CD14-positive monocyte (primary cell): ENCODE data around the gene REC8. TPM values are rescaled to one million over a fixed set of nuclear protein-coding genes. Genes with fewer than 3 reads are reported as not detected.
A peak's percentile ranks its signal among the peaks of the same experiment; 100 is the strongest.

ENCODE experiments used
- DNase-seq, 3 donors: peaks; one replicate each; pipeline ENCODE4 v3.0.0-alpha.2; 2011 to 2022
- H2AFZ ChIP-seq: 2 replicates; pipeline ENCODE4 v1.6.0; 2012; ENCODE audit warnings: mild to moderate bottlenecking, low read depth, low read length, inconsistent platforms; ENCODE audit not compliant: insufficient read depth, poor library complexity, severe bottlenecking
- H3K27ac ChIP-seq, 2 donors: 1 replicate in 1 of 2; 2 replicates in 1 of 2; pipeline ENCODE4 v1.5.1; 2012 to 2013; ENCODE audit warnings: low read length in 2 of 2, control low read depth in 1 of 2, inconsistent platforms in 1 of 2, low read depth in 1 of 2, mild to moderate bottlenecking in 1 of 2
- H3K27me3 ChIP-seq, 2 donors: one replicate each; pipeline versions ENCODE4 v1.6.0 to v1.6.1; 2011 to 2013; ENCODE audit warnings: low read length in 2 of 2; ENCODE audit not compliant: control insufficient read depth in 2 of 2, insufficient read depth in 2 of 2
- H3K36me3 ChIP-seq, 2 donors: replicated peaks in 1 of 2; 1 replicate in 1 of 2; 2 replicates in 1 of 2; pipeline versions ENCODE4 v1.5.1 to v1.6.1; 2012 to 2013; ENCODE audit warnings: low read length in 2 of 2, control low read depth in 1 of 2, inconsistent platforms in 1 of 2, mild to moderate bottlenecking in 1 of 2; ENCODE audit not compliant: insufficient read depth in 2 of 2, control insufficient read depth in 1 of 2
- H3K4me1 ChIP-seq, 2 donors: 1 replicate in 1 of 2; 2 replicates in 1 of 2; pipeline versions ENCODE4 v1.5.1 to v1.6.1; 2012 to 2013; ENCODE audit warnings: low read length in 2 of 2, control low read depth in 1 of 2, inconsistent platforms in 1 of 2, mild to moderate bottlenecking in 1 of 2, moderate library complexity in 1 of 2; ENCODE audit not compliant: insufficient read depth in 2 of 2, control insufficient read depth in 1 of 2
- H3K4me2 ChIP-seq: replicated peaks from 2 replicates; pipeline ENCODE3; 2012; ENCODE audit warnings: low read length, moderate library complexity, mild to moderate bottlenecking; ENCODE audit not compliant: poor library complexity, severe bottlenecking; ENCODE audit errors: extremely low read depth
- H3K4me3 ChIP-seq, 3 experiments: fragments of 200-600 bp in 1 of 3; sonication (generic) in 1 of 3; replicated peaks in 1 of 3; 1 replicate in 2 of 3; 2 replicates in 1 of 3; pipeline ENCODE4 v1.5.1; 2011 to 2013; ENCODE audit warnings: low read length in 3 of 3, mild to moderate bottlenecking in 3 of 3, control low read depth in 2 of 3, low read depth in 2 of 3, inconsistent platforms in 1 of 3, moderate library complexity in 1 of 3
- H3K79me2 ChIP-seq: 2 replicates; pipeline ENCODE4 v1.6.0; 2012; ENCODE audit warnings: mild to moderate bottlenecking, control low read depth, inconsistent platforms, low read length, moderate library complexity; ENCODE audit not compliant: insufficient read depth
- H3K9ac ChIP-seq: 2 replicates; pipeline ENCODE4 v1.6.0; 2017; ENCODE audit warnings: low read length, mild to moderate bottlenecking; ENCODE audit not compliant: insufficient read depth, poor library complexity, severe bottlenecking
- H3K9me3 ChIP-seq, 2 donors: replicated peaks in 1 of 2; 1 replicate in 1 of 2; 2 replicates in 1 of 2; pipeline versions ENCODE4 v1.5.1 to v1.6.1; 2012 to 2013; ENCODE audit warnings: low read length in 2 of 2, control low read depth in 1 of 2; ENCODE audit not compliant: control insufficient read depth in 1 of 2, insufficient read depth in 1 of 2
- H4K20me1 ChIP-seq: 2 replicates; pipeline ENCODE4 v1.6.0; 2012; ENCODE audit warnings: mild to moderate bottlenecking, low read length, control low read depth, moderate library complexity; ENCODE audit not compliant: insufficient read depth
- H3K27ac Mint-ChIP-seq, 7 donors: one replicate each; pipeline ENCODE4 v1.8.0; 2020; ENCODE audit warnings: mild to moderate bottlenecking in 7 of 7, mixed read lengths in 7 of 7, moderate library complexity in 6 of 7, inconsistent platforms in 2 of 7
- H3K27me3 Mint-ChIP-seq, 3 donors: one replicate each; pipeline ENCODE4 v1.8.0; 2021 to 2022; ENCODE audit warnings: low read depth in 3 of 3, mild to moderate bottlenecking in 3 of 3, mixed read lengths in 3 of 3, moderate library complexity in 3 of 3, inconsistent platforms in 1 of 3
- H3K36me3 Mint-ChIP-seq, 2 donors: one replicate each; pipeline ENCODE4 v1.8.0; 2020; ENCODE audit warnings: mixed read lengths in 2 of 2, inconsistent platforms in 1 of 2, mild to moderate bottlenecking in 1 of 2
- H3K4me1 Mint-ChIP-seq: one replicate; pipeline ENCODE4 v1.8.0; 2020; ENCODE audit warnings: mild to moderate bottlenecking, mixed read lengths
- H3K4me3 Mint-ChIP-seq, 2 donors: one replicate each; pipeline ENCODE4 v1.8.0; 2020; ENCODE audit warnings: mild to moderate bottlenecking in 2 of 2, mixed read lengths in 2 of 2, moderate library complexity in 1 of 2
- H3K9me3 Mint-ChIP-seq, 7 donors: one replicate each; pipeline ENCODE4 v1.8.0; 2020 to 2022; ENCODE audit warnings: mixed read lengths in 7 of 7, mild to moderate bottlenecking in 6 of 7, moderate library complexity in 6 of 7, inconsistent platforms in 2 of 7
- WGBS: methylation state at CpG from one replicate; pipeline ENCODE4 v1.1.5; 2013; ENCODE audit warnings: missing lambda C conversion rate; ENCODE audit not compliant: insufficient coverage; 5-methylcytosine and 5-hydroxymethylcytosine counted together
- intact Hi-C, 2 donors: fragments of 100-400 bp; cut with micrococcal nuclease; formaldehyde crosslinking; loops; one replicate each; pipeline versions ENCODE4 v1.15.0 to v1.15.1; 2023
- polyA plus RNA-seq, 3 donors: library from polyadenylated mRNA; depleted of rRNA in 1 of 3; unstranded in 2 of 3; stranded (reverse) in 1 of 3; fragments of 300-500 nt in 2 of 3; fragments of >200 nt in 1 of 3; fragmentation: Illumina TruSeq in 2 of 3; gene quantifications; 1 replicate in 2 of 3; 2 replicates in 1 of 3; pipeline ENCODE4 v1.2.3, GENCODE V29; 2012 to 2021
- TF ChIP-seq, protein P1 (sequence below): fragments of 200-600 bp; IDR thresholded peaks from one replicate; pipeline ENCODE4 v1.8.0; 2022; ENCODE audit warnings: antibody characterized with exemption, mild to moderate bottlenecking

REC8 gene
- polyA plus RNA-seq, 3 donors, result 1.4 to 46.4 (median 2.3) TPM

- intact Hi-C loops, result no loop called here
- no peak overlapping the region for H2AFZ ChIP-seq
- Mint-ChIP-seq H3K36me3 (peaks cover 69 to 80% of the 10 kb centered on the region in 2 donors), H3K27ac (peak overlapping the region in 1 of 7 donors; percentile 15), H3K4me3 (no peak overlapping the region), H3K9me3 (peaks cover 2 to 21% (median 12%) of the 10 kb centered on the region in 7 donors), H3K4me1 (peaks cover 2% of the 10 kb centered on the region), H3K27me3 (no peaks in the 10 kb centered on the region)
- H3K27ac ChIP-seq, result no peak overlapping the region
- DNase-seq, result no peak
- no peaks in the 10 kb centered on the region for H3K27me3 ChIP-seq
- H3K9ac ChIP-seq, result no peak overlapping the region
- H3K9me3 ChIP-seq, result peaks cover 0 to 9% of the 10 kb centered on the region in 2 donors
- TF ChIP-seq, protein P1, sequence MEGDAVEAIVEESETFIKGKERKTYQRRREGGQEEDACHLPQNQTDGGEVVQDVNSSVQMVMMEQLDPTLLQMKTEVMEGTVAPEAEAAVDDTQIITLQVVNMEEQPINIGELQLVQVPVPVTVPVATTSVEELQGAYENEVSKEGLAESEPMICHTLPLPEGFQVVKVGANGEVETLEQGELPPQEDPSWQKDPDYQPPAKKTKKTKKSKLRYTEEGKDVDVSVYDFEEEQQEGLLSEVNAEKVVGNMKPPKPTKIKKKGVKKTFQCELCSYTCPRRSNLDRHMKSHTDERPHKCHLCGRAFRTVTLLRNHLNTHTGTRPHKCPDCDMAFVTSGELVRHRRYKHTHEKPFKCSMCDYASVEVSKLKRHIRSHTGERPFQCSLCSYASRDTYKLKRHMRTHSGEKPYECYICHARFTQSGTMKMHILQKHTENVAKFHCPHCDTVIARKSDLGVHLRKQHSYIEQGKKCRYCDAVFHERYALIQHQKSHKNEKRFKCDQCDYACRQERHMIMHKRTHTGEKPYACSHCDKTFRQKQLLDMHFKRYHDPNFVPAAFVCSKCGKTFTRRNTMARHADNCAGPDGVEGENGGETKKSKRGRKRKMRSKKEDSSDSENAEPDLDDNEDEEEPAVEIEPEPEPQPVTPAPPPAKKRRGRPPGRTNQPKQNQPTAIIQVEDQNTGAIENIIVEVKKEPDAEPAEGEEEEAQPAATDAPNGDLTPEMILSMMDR, result no peak
- H3K4me1 ChIP-seq, result no peaks in the 10 kb centered on the region
- no peak overlapping the region for H3K4me3 ChIP-seq
- H4K20me1 ChIP-seq, result peaks cover 38% of the 10 kb centered on the region
- no peak overlapping the region for H3K4me2 ChIP-seq
- WGBS, result 98% methylated on average over 6 of the region's 7 CpGs
- peaks cover 46 to 78% of the 10 kb centered on the region in 2 donors for H3K36me3 ChIP-seq
- peaks cover 10% of the 10 kb centered on the region for H3K79me2 ChIP-seq
Observed at GRCh38 chr14:24204163-24205146, 32.6 kb downstream of the REC8 start.

DNA sequence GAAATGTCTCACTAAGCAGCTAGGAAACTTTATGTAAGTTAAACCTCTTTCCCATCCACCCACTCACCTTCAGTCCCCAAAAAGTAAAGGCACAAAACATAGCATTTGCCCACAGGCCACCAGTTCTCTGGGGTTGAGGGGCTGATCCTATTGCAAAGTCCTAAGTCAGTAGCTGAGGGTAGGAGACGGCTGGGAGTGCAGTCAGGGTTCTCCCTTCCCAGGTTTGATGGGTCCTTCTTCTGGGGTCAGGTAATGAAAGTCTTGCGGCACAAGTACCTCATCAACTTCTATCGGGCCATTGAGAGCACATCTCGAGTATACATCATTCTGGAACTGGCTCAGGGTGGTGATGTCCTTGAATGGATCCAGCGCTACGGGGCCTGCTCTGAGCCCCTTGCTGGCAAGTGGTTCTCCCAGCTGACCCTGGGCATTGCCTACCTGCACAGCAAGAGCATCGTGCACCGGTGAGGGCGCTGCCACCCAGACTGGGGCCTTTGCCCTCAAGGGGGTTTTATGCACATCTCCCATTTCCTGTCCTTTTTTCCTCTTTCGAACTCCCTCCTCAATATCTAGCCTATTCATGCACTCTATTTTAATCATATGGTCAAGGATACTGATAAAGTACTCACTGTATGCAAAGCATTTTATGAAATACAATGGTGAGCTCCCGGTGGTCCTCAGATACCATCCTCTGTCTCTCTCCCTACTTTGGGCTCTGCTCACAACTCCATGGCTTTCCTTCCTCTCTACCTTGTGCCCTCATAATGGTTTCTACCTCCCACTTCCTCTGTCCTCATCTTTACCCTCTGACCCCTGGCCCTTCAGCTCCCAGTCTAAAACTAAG lies 34.6 kb downstream of the REC8 start:
- Histone ChIP-seq H3K4me3 (no peak overlapping the region), H3K9me3 (peaks cover 0 to 6% of the 10 kb centered on the region in 2 donors), H3K4me1 (no peaks in the 10 kb centered on the region), H3K4me2 (no peak overlapping the region), H2AFZ (no peak overlapping the region), H3K27ac (peak overlapping the region in 1 of 2 donors; percentile 31), H3K27me3 (no peaks in the 10 kb centered on the region), H3K79me2 (peaks cover 19% of the 10 kb centered on the region), H4K20me1 (peaks cover 38% of the 10 kb centered on the region), H3K36me3 (peaks cover 63 to 94% of the 10 kb centered on the region in 2 donors), H3K9ac (no peak overlapping the region)
- Mint-ChIP-seq H3K4me1 (peaks cover 9% of the 10 kb centered on the region), H3K4me3 (no peak overlapping the region), H3K27ac (peak overlapping the region in 4 of 7 donors; percentile 20 to 72 (median 39)), H3K36me3 (peaks cover 80 to 86% of the 10 kb centered on the region in 2 donors), H3K27me3 (no peaks in the 10 kb centered on the region), H3K9me3 (peaks cover 0 to 16% (median 9%) of the 10 kb centered on the region in 7 donors)
- WGBS, result 98% methylated on average over 10 of the region's 11 CpGs
- intact Hi-C loops, result no loop called here
- DNase-seq, result no peak
- TF ChIP-seq, protein P1, result no peak
